Smooth muscle cell (in vitro differentiated cells): Measurements from ENCODE around the gene TENM4. TPM values are rescaled to one million over a fixed set of nuclear protein-coding genes. Genes with fewer than 3 reads are reported as not detected.

Experiments used
- DNase-seq: peaks from one replicate; lab custom pipeline; 2025; ENCODE audit not compliant: unreplicated experiment; lab: John Stamatoyannopoulos, UW
- H2AFZ ChIP-seq: fragments of 200-600 bp; sonication (generic); 2 replicates; pipeline ENCODE4 v1.6.0; 2016; ENCODE audit warnings: antibody characterized with exemption, low read depth, mild to moderate bottlenecking
- H3F3A ChIP-seq: fragments of 200-600 bp; sonication (generic); 2 replicates; pipeline ENCODE4 v1.6.0; 2017; ENCODE audit warnings: antibody characterized with exemption, low read depth
- H3K27ac ChIP-seq: fragments of 200-600 bp; sonication (generic); 2 replicates; pipeline ENCODE4 v1.5.1; 2016; ENCODE audit warnings: low read depth, mild to moderate bottlenecking
- H3K27me3 ChIP-seq: fragments of 200-600 bp; sonication (generic); 2 replicates; pipeline ENCODE4 v1.6.1; 2016; ENCODE audit warnings: low read depth, mild to moderate bottlenecking
- H3K36me3 ChIP-seq: fragments of 200-600 bp; sonication (generic); 2 replicates; pipeline ENCODE4 v1.5.1; 2016; ENCODE audit warnings: low read depth
- H3K4me1 ChIP-seq: fragments of 200-600 bp; sonication (generic); 2 replicates; pipeline ENCODE4 v1.5.1; 2016; ENCODE audit warnings: low read depth
- H3K4me2 ChIP-seq: fragments of 200-600 bp; sonication (generic); 2 replicates; pipeline ENCODE4 v1.6.0; 2016; ENCODE audit warnings: mild to moderate bottlenecking
- H3K4me3 ChIP-seq: fragments of 200-600 bp; sonication (generic); 2 replicates; pipeline ENCODE4 v1.5.1; 2016; ENCODE audit warnings: mild to moderate bottlenecking
- H3K79me2 ChIP-seq: fragments of 200-600 bp; sonication (generic); 2 replicates; pipeline ENCODE4 v1.6.0; 2016; ENCODE audit warnings: low read depth, mild to moderate bottlenecking
- H3K9ac ChIP-seq: fragments of 200-600 bp; sonication (generic); 2 replicates; pipeline ENCODE4 v1.6.0; 2016; ENCODE audit warnings: low read depth
- H3K9me3 ChIP-seq: fragments of 200-600 bp; sonication (generic); replicated peaks from 2 replicates; pipeline ENCODE4 v1.5.1; 2016; ENCODE audit warnings: low read depth
- H4K20me1 ChIP-seq: fragments of 200-600 bp; sonication (generic); 2 replicates; pipeline ENCODE4 v1.6.0; 2016; ENCODE audit warnings: low read depth
- WGBS: methylation state at CpG from one replicate; pipeline ENCODE4 v1.1.7; 2016; ENCODE audit warnings: low lambda C conversion rate; 5-methylcytosine and 5-hydroxymethylcytosine counted together
- polyA plus RNA-seq: library from polyadenylated mRNA; unstranded; fragments of >200 nt; fragmentation: Nextera tagmentation; extraction: Ambion mirVana; gene quantifications from 2 replicates; pipeline ENCODE4 v1.2.1, GENCODE V29; 2016
- total RNA-seq: library from RNA; depleted of rRNA; stranded (reverse); fragments of >200 nt; gene quantifications from 2 replicates; pipeline ENCODE4 v1.2.3, GENCODE V29; 2014
- TF ChIP-seq, protein P1 (sequence below): fragments of 200-600 bp; sonication (generic); IDR thresholded peaks from 2 replicates; pipeline ENCODE4 v1.5.1; 2017; ENCODE audit warnings: borderline replicate concordance, mild to moderate bottlenecking, antibody characterized with exemption; ENCODE audit not compliant: insufficient read depth, poor library complexity, severe bottlenecking

Gene TENM4
- total and polyA plus RNA-seq, 2 experiments from 2014 or later, result 31.6 to 38.2 TPM

DNA sequence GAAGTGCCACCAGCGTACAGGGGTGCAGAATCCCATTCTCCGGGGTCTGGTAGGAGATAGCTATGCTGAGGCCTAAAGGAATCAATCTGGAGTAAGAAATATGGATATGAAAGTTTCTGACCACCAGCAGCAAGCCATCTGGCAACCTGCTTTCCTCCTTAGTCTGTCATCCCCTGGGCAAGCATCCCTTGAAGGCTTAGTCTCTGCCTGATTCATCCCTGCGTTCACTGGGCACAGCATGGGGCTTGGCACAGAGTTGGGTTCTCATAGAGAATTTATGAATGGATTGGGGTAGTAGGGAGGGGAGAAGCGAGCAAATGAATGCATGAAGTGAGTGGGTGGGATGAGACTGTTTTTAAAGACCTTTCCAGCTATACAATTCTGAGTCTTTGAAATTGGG is 780.4 kb downstream of the TENM4 start:
- no peak overlapping the region for H3K4me3 ChIP-seq
- no peaks in the 10 kb centered on the region for H3K9me3 ChIP-seq
- TF ChIP-seq, protein P1, sequence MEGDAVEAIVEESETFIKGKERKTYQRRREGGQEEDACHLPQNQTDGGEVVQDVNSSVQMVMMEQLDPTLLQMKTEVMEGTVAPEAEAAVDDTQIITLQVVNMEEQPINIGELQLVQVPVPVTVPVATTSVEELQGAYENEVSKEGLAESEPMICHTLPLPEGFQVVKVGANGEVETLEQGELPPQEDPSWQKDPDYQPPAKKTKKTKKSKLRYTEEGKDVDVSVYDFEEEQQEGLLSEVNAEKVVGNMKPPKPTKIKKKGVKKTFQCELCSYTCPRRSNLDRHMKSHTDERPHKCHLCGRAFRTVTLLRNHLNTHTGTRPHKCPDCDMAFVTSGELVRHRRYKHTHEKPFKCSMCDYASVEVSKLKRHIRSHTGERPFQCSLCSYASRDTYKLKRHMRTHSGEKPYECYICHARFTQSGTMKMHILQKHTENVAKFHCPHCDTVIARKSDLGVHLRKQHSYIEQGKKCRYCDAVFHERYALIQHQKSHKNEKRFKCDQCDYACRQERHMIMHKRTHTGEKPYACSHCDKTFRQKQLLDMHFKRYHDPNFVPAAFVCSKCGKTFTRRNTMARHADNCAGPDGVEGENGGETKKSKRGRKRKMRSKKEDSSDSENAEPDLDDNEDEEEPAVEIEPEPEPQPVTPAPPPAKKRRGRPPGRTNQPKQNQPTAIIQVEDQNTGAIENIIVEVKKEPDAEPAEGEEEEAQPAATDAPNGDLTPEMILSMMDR, result no peak
- H3K79me2 ChIP-seq, result no peaks in the 10 kb centered on the region
- no peak overlapping the region for H2AFZ ChIP-seq
- H4K20me1 ChIP-seq, result no peaks in the 10 kb centered on the region
- H3K4me2 ChIP-seq, result no peak overlapping the region
- no peak for DNase-seq
- no peaks in the 10 kb centered on the region for H3F3A ChIP-seq
- no peaks in the 10 kb centered on the region for H3K4me1 ChIP-seq
- H3K27me3 ChIP-seq, result no peaks in the 10 kb centered on the region
- 98% methylated on average over 4 of the region's 4 CpGs for WGBS
- no peak overlapping the region for H3K27ac ChIP-seq
- H3K36me3 ChIP-seq, result no peaks in the 10 kb centered on the region
- H3K9ac ChIP-seq, result no peak overlapping the region

DNA sequence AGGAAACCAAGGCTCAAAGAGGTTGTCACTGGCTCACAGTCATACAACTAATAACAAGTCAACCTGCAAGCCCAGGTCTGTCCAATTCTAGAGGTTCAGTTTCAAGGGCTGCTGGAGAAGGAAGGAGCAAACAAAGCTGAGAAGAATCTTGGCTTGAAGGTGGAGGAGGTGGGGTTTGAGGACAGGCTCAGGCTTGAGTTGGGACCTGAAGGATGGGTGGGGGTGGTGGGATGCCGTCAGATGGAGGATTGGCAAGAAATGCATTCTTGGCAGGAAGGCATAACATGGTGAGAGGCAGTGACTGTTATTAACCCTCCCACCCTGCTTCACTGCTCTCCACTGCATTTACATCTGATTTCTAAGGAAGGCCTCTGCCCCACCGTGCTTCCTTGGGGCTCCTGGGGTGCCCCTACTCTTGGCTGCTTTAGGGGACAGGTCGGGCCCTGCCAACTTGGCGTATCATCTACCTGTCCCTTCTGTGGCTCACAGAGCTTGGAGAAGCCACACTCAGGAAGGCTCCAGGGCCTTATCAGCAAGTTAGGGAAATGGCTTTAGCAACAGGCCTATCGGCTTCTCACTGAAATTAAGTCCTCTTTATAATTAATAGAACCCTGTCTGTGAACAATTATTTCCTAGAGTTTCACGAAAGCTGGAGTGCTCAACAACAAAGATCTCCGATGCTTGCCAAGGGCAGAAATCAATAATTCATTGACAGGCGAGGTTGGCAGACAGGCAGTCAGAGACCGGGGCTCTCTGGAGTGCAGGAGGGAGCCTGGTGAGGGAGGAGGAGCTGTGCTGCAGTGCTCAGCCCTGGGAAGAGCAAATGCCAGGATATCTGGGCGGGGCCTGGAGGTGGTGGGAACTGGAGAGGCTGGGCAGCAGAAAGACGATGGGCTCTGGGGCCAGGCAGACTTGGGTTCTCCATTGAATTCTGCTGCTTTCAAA is 781.2 kb downstream of the TENM4 start:
- H2AFZ ChIP-seq, result no peak overlapping the region
- DNase-seq, result no peak
- H3K4me3 ChIP-seq, result no peak overlapping the region
- H3K4me1 ChIP-seq, result no peaks in the 10 kb centered on the region
- TF ChIP-seq, protein P1, result no peak
- no peaks in the 10 kb centered on the region for H3F3A ChIP-seq
- H3K4me2 ChIP-seq, result no peak overlapping the region
- no peak overlapping the region for H3K9ac ChIP-seq
- no peaks in the 10 kb centered on the region for H3K36me3 ChIP-seq
- no peak overlapping the region for H3K27ac ChIP-seq
- H3K27me3 ChIP-seq, result no peaks in the 10 kb centered on the region
- no peaks in the 10 kb centered on the region for H3K9me3 ChIP-seq
- WGBS, result 93% methylated on average over 11 of the region's 11 CpGs
- H3K79me2 ChIP-seq, result no peaks in the 10 kb centered on the region
- H4K20me1 ChIP-seq, result no peaks in the 10 kb centered on the region

DNA sequence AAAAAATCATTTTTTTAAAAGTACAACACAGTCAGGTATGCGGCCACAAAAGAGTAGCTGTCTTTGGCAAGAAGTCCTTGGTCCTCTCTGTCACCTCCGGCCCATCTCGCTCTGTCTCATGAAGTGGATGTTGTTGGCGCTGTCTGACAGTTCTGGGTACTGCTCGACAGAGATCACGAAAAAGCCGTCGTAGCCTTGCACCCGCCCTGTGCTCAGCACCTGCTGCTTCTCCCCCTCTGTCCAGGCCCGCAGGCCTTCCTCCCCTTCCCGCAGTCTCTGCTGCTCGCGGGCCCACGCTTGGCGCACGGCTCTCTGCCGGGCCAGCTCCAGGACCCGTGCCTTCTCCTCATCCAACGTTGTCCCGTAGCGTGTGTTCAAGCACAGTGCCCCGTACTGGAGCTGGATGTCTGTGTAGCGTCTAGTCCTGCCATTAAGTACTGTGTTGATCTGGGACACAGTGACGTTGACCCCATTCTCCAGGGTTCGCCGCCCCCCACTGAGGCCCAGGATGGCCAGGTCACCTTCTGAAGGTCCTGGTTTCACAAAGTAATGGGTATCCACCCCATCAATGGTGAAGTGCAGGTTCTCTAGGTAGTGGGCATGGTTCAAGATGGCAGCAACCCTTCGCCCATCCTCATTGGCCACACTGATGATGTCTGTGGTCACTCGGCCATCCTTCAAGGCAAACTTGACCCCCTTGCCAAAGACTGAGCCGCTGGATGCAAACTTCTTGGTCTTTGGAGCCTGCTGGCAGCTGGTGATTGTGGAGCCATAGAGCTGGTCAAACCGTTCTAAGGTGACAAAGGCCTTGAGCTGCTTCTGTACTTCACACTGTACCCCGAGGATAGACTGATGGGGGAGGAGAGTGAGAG is 782.6 kb downstream of the TENM4 start:
- no peak for DNase-seq
- H2AFZ ChIP-seq, result no peak overlapping the region

More for the DNA sequence above, 782.6 kb downstream of the TENM4 start:
- TF ChIP-seq, protein P1, result no peak
- 97% methylated on average over 31 of the region's 31 CpGs for WGBS
- Histone ChIP-seq H3K4me1 (peaks cover 5% of the 10 kb centered on the region), H4K20me1 (no peaks in the 10 kb centered on the region), H3F3A (no peaks in the 10 kb centered on the region), H3K9ac (no peak overlapping the region), H3K4me3 (no peak overlapping the region), H3K4me2 (no peak overlapping the region), H3K9me3 (no peaks in the 10 kb centered on the region), H3K79me2 (no peaks in the 10 kb centered on the region), H3K27me3 (no peaks in the 10 kb centered on the region), H3K27ac (no peak overlapping the region), H3K36me3 (no peaks in the 10 kb centered on the region)
